K562 (cell line): ENCODE measurements around the gene PCNX4.

Source experiments
- KLF13 ChIP-seq: fragments of 450-650 bp; IDR thresholded peaks from 2 replicates; pipeline ENCODE4 v1.6.1; 2016; ENCODE audit warnings: missing genetic modification characterization, low read depth, mild to moderate bottlenecking, missing compliant biosample characterization, moderate library complexity, borderline replicate concordance
- MCM5 ChIP-seq: fragments of 450-650 bp; IDR thresholded peaks from 2 replicates; pipeline ENCODE4 v1.6.1; 2016; ENCODE audit warnings: low read depth
- NFIC ChIP-seq: fragments of 450-650 bp; IDR thresholded peaks from 2 replicates; pipeline ENCODE4 v1.6.1; 2017; ENCODE audit warnings: mild to moderate bottlenecking, inconsistent platforms
- NFYB ChIP-seq: IDR thresholded peaks from 2 replicates; pipeline ENCODE4 v1.6.1; 2011; ENCODE audit warnings: mild to moderate bottlenecking, moderate library complexity; ENCODE audit not compliant: insufficient read length; ENCODE audit errors: extremely low read depth
- POLR2A ChIP-seq: fragments of 450-650 bp; conservative IDR thresholded peaks from 2 replicates; pipeline ENCODE4 v1.6.1; 2016
- POLR2AphosphoS5 ChIP-seq: IDR thresholded peaks from 2 replicates; pipeline ENCODE4 v1.6.1; 2011; ENCODE audit warnings: mild to moderate bottlenecking, low read depth, low read length, moderate library complexity; ENCODE audit not compliant: control insufficient read depth, insufficient read depth
- SOX6 ChIP-seq: fragments of 450-650 bp; IDR thresholded peaks from 2 replicates; pipeline ENCODE4 v1.6.1; 2014; ENCODE audit warnings: mild to moderate bottlenecking
- STAG1 ChIP-seq: sonication (generic); formaldehyde crosslinking; IDR thresholded peaks from 2 replicates; pipeline ENCODE4 v1.5.0; 2020; ENCODE audit warnings: missing genetic modification reagents, borderline replicate concordance
- ZFX ChIP-seq: sonication (generic); formaldehyde crosslinking; IDR thresholded peaks from 2 replicates; pipeline ENCODE4 v1.8.0; 2022; ENCODE audit warnings: mild to moderate bottlenecking, missing genetic modification reagents, moderate library complexity
- ZNF316 ChIP-seq: fragments of 450-650 bp; IDR thresholded peaks from 2 replicates; pipeline ENCODE4 v1.6.1; 2016
- TF ChIP-seq, protein P1 (sequence below), 3 experiments: IDR thresholded peaks in 2 of 3; conservative IDR thresholded peaks in 1 of 3; 2 replicates each; pipeline ENCODE4 v1.5.1; 2011 to 2012; ENCODE audit warnings: low read length in 3 of 3, mild to moderate bottlenecking in 3 of 3, control low read depth in 2 of 3, improper control_type of control experiment in 1 of 3, inconsistent platforms in 1 of 3, low read depth in 1 of 3, mixed read lengths in 1 of 3, moderate library complexity in 1 of 3; ENCODE audit not compliant: insufficient read depth in 2 of 3
- TF ChIP-seq, protein P2 (sequence below): fragments of 250-450 bp; sonication (Bioruptor Pico); IDR thresholded peaks from 2 replicates; pipeline ENCODE4 v1.5.0; 2020; ENCODE audit warnings: mild to moderate bottlenecking
- TF ChIP-seq, protein P3 (sequence below): sonication (generic); formaldehyde crosslinking; IDR thresholded peaks from 2 replicates; pipeline ENCODE4 v1.8.0; 2023; ENCODE audit warnings: mild to moderate bottlenecking, missing genetic modification reagents

DNA sequence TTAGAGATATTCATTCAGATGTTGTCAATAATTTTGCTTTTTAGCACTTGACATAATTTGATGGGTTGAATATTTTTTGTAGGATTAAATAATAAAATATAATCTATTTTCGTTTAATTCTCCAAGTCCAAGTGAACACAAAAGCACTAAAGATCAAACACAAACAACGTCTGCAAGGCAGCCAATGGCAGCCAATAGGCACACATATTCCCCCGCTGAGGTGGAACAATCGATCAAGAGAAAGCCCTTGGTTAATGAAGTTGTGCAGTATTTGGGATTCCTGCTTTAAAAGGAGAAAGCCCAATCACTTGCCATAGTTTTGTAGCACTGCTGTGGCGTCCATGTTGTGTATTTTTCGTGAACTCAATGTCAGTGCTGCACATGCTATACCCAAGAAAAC lies 72.0 kb downstream of the PCNX4 start:
- no peak for TF ChIP-seq ZNF316
- TF ChIP-seq, protein P1, sequence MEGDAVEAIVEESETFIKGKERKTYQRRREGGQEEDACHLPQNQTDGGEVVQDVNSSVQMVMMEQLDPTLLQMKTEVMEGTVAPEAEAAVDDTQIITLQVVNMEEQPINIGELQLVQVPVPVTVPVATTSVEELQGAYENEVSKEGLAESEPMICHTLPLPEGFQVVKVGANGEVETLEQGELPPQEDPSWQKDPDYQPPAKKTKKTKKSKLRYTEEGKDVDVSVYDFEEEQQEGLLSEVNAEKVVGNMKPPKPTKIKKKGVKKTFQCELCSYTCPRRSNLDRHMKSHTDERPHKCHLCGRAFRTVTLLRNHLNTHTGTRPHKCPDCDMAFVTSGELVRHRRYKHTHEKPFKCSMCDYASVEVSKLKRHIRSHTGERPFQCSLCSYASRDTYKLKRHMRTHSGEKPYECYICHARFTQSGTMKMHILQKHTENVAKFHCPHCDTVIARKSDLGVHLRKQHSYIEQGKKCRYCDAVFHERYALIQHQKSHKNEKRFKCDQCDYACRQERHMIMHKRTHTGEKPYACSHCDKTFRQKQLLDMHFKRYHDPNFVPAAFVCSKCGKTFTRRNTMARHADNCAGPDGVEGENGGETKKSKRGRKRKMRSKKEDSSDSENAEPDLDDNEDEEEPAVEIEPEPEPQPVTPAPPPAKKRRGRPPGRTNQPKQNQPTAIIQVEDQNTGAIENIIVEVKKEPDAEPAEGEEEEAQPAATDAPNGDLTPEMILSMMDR (IDR thresholded peaks at IDR 0.05 in 2 of 3, conservative IDR thresholded peaks at IDR 0.05 in 1 of 3; ENCODE audit: insufficient read depth in 2 of 3, low read depth in 1 of 3, low read length in 3 of 3) = no peak
- no peak for TF ChIP-seq POLR2A
- TF ChIP-seq, protein P2, sequence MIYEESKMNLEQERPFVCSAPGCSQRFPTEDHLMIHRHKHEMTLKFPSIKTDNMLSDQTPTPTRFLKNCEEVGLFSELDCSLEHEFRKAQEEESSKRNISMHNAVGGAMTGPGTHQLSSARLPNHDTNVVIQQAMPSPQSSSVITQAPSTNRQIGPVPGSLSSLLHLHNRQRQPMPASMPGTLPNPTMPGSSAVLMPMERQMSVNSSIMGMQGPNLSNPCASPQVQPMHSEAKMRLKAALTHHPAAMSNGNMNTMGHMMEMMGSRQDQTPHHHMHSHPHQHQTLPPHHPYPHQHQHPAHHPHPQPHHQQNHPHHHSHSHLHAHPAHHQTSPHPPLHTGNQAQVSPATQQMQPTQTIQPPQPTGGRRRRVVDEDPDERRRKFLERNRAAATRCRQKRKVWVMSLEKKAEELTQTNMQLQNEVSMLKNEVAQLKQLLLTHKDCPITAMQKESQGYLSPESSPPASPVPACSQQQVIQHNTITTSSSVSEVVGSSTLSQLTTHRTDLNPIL (CRISPR knock-in tag) = no peak
- TF ChIP-seq POLR2AphosphoS5 = no peak
- TF ChIP-seq, protein P3, sequence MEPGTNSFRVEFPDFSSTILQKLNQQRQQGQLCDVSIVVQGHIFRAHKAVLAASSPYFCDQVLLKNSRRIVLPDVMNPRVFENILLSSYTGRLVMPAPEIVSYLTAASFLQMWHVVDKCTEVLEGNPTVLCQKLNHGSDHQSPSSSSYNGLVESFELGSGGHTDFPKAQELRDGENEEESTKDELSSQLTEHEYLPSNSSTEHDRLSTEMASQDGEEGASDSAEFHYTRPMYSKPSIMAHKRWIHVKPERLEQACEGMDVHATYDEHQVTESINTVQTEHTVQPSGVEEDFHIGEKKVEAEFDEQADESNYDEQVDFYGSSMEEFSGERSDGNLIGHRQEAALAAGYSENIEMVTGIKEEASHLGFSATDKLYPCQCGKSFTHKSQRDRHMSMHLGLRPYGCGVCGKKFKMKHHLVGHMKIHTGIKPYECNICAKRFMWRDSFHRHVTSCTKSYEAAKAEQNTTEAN (CRISPR knock-in tag) = no peak
- no peak for TF ChIP-seq ZFX (CRISPR knock-in tag)
- no peak for TF ChIP-seq MCM5
- TF ChIP-seq SOX6 = no peak
- TF ChIP-seq STAG1 (CRISPR knock-in tag) = no peak
- TF ChIP-seq NFYB = no peak
- TF ChIP-seq KLF13 (tag) = no peak
- TF ChIP-seq NFIC = no peak
